HCT116 (cell line): Measurements from ENCODE around the gene C14orf93. TPM values are rescaled to one million over a fixed set of nuclear protein-coding genes. Genes with fewer than 3 reads are reported as not detected.
A peak's percentile ranks its signal among the peaks of the same experiment; 100 is the strongest.

ENCODE experiments used
- ATAC-seq: fragments of 200-7000 bp; cut with Tn5 transposase; 2 replicates; pipeline ENCODE4 v1.9.1; 2020; ENCODE audit warnings: mild to moderate bottlenecking, moderate library complexity
- BruUV-seq: library from RNA; stranded (reverse); fragments of 400-500 nt; replicated peaks from 2 replicates; lab custom pipeline; 2021; lab: Mats Ljungman, UMichigan
- CTCF ChIA-PET: fragments of 300-600 bp; sonication (Branson Sonifier 250); formaldehyde crosslinking; loops from one replicate; lab custom pipeline; 2021; ENCODE audit warnings: antibody characterized with exemption; lab: Charles Lee
- POLR2A ChIA-PET: fragments of 300-600, 350-600 bp; sonication (Branson Sonifier 250); formaldehyde crosslinking; loops from one replicate; lab custom pipeline; 2021; ENCODE audit warnings: antibody characterized with exemption; lab: Charles Lee
- RAD21 ChIA-PET, 2 experiments: fragments of 300-600 bp; sonication (Branson Sonifier 250); formaldehyde crosslinking; loops; one replicate each; lab custom pipeline; 2023; ENCODE audit warnings: low total read pairs in 2 of 2; ENCODE audit not compliant: uncharacterized antibody in 2 of 2, unreplicated experiment in 2 of 2, low non-redundant PET in 1 of 2; lab: Charles Lee
- DNase-seq: peaks from one replicate; pipeline ENCODE4 v3.0.0-alpha.2; 2010; ENCODE audit warnings: low read depth, low spot score
- H2AFZ ChIP-seq: fragments of 200-600 bp; shearing (Covaris generic), sonication (generic); 2 replicates; pipeline ENCODE4 v1.6.1; 2017; ENCODE audit warnings: low read depth, mixed run types, mixed read lengths, antibody characterized with exemption, low read length; ENCODE audit not compliant: poor library complexity, severe bottlenecking
- H3K27ac ChIP-seq: 2 replicates; pipeline ENCODE4 v1.5.1; 2012; ENCODE audit warnings: low read depth, low read length
- H3K27me3 ChIP-seq: fragments of 200-600 bp; sonication (generic); 2 replicates; pipeline ENCODE4 v1.6.1; 2016; ENCODE audit warnings: mixed run types, low read length, mixed read lengths; ENCODE audit not compliant: insufficient read depth
- H3K36me3 ChIP-seq, 2 experiments: fragments of 200-500 bp in 1 of 2; fragments of 200-600 bp in 1 of 2; sonication (Bioruptor generic) in 1 of 2; sonication (generic) in 1 of 2; 2 replicates each; pipeline versions ENCODE4 v1.5.1 to v1.6.1; 2014 to 2016; ENCODE audit warnings: low read length in 2 of 2, inconsistent platforms in 1 of 2, mixed read lengths in 1 of 2, mixed run types in 1 of 2; ENCODE audit not compliant: insufficient read depth in 2 of 2, control insufficient read depth in 1 of 2
- H3K4me1 ChIP-seq, 2 experiments: fragments of 200-600 bp in 1 of 2; sonication (generic) in 1 of 2; 2 replicates each; pipeline versions ENCODE4 v1.5.1 to v1.6.1; 2012 to 2017; ENCODE audit warnings: low read length in 2 of 2, inconsistent platforms in 1 of 2, mild to moderate bottlenecking in 1 of 2, mixed read lengths in 1 of 2, mixed run types in 1 of 2, moderate library complexity in 1 of 2; ENCODE audit not compliant: insufficient read depth in 2 of 2, control insufficient read depth in 1 of 2
- H3K4me2 ChIP-seq: fragments of 200-600 bp; sonication (generic); 2 replicates; pipeline ENCODE4 v1.6.1; 2017; ENCODE audit warnings: mixed run types, low read length, mixed read lengths
- H3K4me3 ChIP-seq, 2 experiments: fragments of 200-600 bp in 1 of 2; sonication (generic) in 1 of 2; replicated peaks in 1 of 2; 2 replicates each; pipeline ENCODE4 v1.5.1; 2011 to 2016; ENCODE audit warnings: low read length in 2 of 2, control low read depth in 1 of 2, low read depth in 1 of 2, mild to moderate bottlenecking in 1 of 2, mixed read lengths in 1 of 2, mixed run types in 1 of 2
- H3K79me2 ChIP-seq: fragments of 200-600 bp; sonication (generic); 2 replicates; pipeline ENCODE4 v1.6.1; 2017; ENCODE audit warnings: mild to moderate bottlenecking, mixed run types, low read length, moderate library complexity, mixed read lengths; ENCODE audit not compliant: insufficient read depth
- H3K9ac ChIP-seq: fragments of 200-600 bp; sonication (generic); 2 replicates; pipeline ENCODE4 v1.6.1; 2016; ENCODE audit warnings: low read length, mixed read lengths
- H3K9me2 ChIP-seq: fragments of 200-600 bp; sonication (generic), shearing (Covaris generic); 2 replicates; pipeline ENCODE4 v1.6.1; 2017; ENCODE audit warnings: mixed run types, mild to moderate bottlenecking, moderate library complexity; ENCODE audit not compliant: insufficient read depth
- H3K9me3 ChIP-seq, 2 experiments: fragments of 200-500 bp in 1 of 2; fragments of 200-600 bp in 1 of 2; sonication (Bioruptor generic) in 1 of 2; sonication (generic) in 1 of 2; 2 replicates each; pipeline ENCODE4 v1.6.1; 2014 to 2017; ENCODE audit warnings: low read length in 2 of 2, mixed read lengths in 2 of 2, inconsistent platforms in 1 of 2, low read depth in 1 of 2, mild to moderate bottlenecking in 1 of 2, mixed run types in 1 of 2, moderate library complexity in 1 of 2; ENCODE audit not compliant: control insufficient read depth in 1 of 2, insufficient read depth in 1 of 2
- H4K20me1 ChIP-seq: fragments of 200-600 bp; sonication (generic), shearing (Covaris generic); 2 replicates; pipeline ENCODE4 v1.6.1; 2017; ENCODE audit warnings: mixed run types, mild to moderate bottlenecking, moderate library complexity; ENCODE audit not compliant: insufficient read depth
- ATF3 ChIP-seq: IDR thresholded peaks from 2 replicates; pipeline ENCODE4 v1.6.1; 2012
- CBX3 ChIP-seq: IDR thresholded peaks from 2 replicates; pipeline ENCODE4 v1.6.1; 2012; ENCODE audit warnings: low read depth
- CEBPB ChIP-seq: IDR thresholded peaks from 2 replicates; pipeline ENCODE4 v1.6.1; 2012; ENCODE audit warnings: low read depth
- CTCF ChIP-seq, 3 experiments: fragments of 200-600 bp in 1 of 3; sonication (generic) in 1 of 3; IDR thresholded peaks in 2 of 3; conservative IDR thresholded peaks in 1 of 3; 2 replicates each; pipeline ENCODE4 v1.5.1; 2012 to 2017; ENCODE audit warnings: low read depth in 2 of 3, low read length in 2 of 3, antibody characterized with exemption in 1 of 3, borderline replicate concordance in 1 of 3, control low read depth in 1 of 3, mild to moderate bottlenecking in 1 of 3, mixed read lengths in 1 of 3, mixed run types in 1 of 3, moderate library complexity in 1 of 3; ENCODE audit not compliant: insufficient read depth in 1 of 3
- EZH2phosphoT487 ChIP-seq: fragments of 200-600 bp; IDR thresholded peaks from 2 replicates; pipeline ENCODE4 v1.6.1; 2018; ENCODE audit warnings: antibody characterized with exemption, borderline replicate concordance
- FOSL1 ChIP-seq: IDR thresholded peaks from 2 replicates; pipeline ENCODE4 v1.6.1; 2012; ENCODE audit warnings: low read depth
- JUND ChIP-seq: IDR thresholded peaks from 2 replicates; pipeline ENCODE4 v1.6.1; 2012
- MAX ChIP-seq: IDR thresholded peaks from 2 replicates; pipeline ENCODE4 v1.6.1; 2012
- POLR2A ChIP-seq: IDR thresholded peaks from 2 replicates; pipeline ENCODE4 v1.7.0; 2011; ENCODE audit warnings: borderline replicate concordance; ENCODE audit not compliant: insufficient read depth, insufficient read length; ENCODE audit errors: extremely low read depth
- POLR2AphosphoS5 ChIP-seq: IDR thresholded peaks from 2 replicates; pipeline ENCODE4 v1.6.1; 2011; ENCODE audit warnings: mild to moderate bottlenecking, low read depth, low read length, moderate library complexity
- RAD21 ChIP-seq: IDR thresholded peaks from 2 replicates; pipeline ENCODE4 v1.6.1; 2012; ENCODE audit warnings: low read depth, mild to moderate bottlenecking
- SP1 ChIP-seq: IDR thresholded peaks from 2 replicates; pipeline ENCODE4 v1.6.1; 2012; ENCODE audit warnings: low read depth
- SRF ChIP-seq: IDR thresholded peaks from 2 replicates; pipeline ENCODE4 v1.6.1; 2012; ENCODE audit warnings: low read depth
- YY1 ChIP-seq: IDR thresholded peaks from 2 replicates; pipeline ENCODE4 v1.6.1; 2011; ENCODE audit warnings: low read length, low read depth, moderate library complexity, mild to moderate bottlenecking; ENCODE audit not compliant: insufficient replicate concordance; ENCODE audit errors: extremely low read depth
- intact Hi-C: fragments of 100-400 bp; cut with micrococcal nuclease; formaldehyde crosslinking; loops from 2 replicates; pipeline ENCODE4 v1.10.0; 2022
- total RNA-seq: library from RNA; stranded (reverse); gene quantifications from one replicate; pipeline ENCODE4 v1.2.1, GENCODE V29; 2021; ENCODE audit not compliant: unreplicated experiment

C14orf93 gene
- total RNA-seq, 1 experiment from 2014 or later = 13.7 TPM

GRCh38 chr14:22980672-22981089, 29.3 kb downstream of the C14orf93 start:
- DNase-seq = no peak
- no peaks in the 10 kb centered on the region for H3K9me3 ChIP-seq
- BruUV-seq = no TSS peak
- intact Hi-C loops = loop anchor here (10.0 kb wide), 2 partner anchors 324 to 596 kb away; partner anchors contain the start of genes BCL2L2 and PPP1R3E
- peak overlapping the region; percentile 95 for H3K27ac ChIP-seq
- peak overlapping the region; percentile 97 for H3K4me2 ChIP-seq
- ChIA-PET CTCF (interaction anchor here (1.3 to 7.6 kb wide), 2 partner anchors 50 to 78 kb away, joined by 5 to 175 read pairs; partner anchors contain the start of gene CDH24), RAD21 (interaction anchor here in 1 of 2 experiments (1.0 kb wide), 1 partner anchor 214 kb away, joined by 3 read pairs; the partner anchor contains the start of gene OXA1L), POLR2A (interaction anchor here (2.2 kb wide), 1 partner anchor 26 kb away, joined by 10 read pairs; no protein-coding TSS in a partner anchor)
- H3K9ac ChIP-seq = peak overlapping the region; percentile 90
- H3K27me3 ChIP-seq = no peaks in the 10 kb centered on the region
- peak; percentile 53 for ATAC-seq
- peaks cover 0 to 5% of the 10 kb centered on the region in 2 experiments; a peak in 1 of 4 replicates for H3K36me3 ChIP-seq
- peaks cover 53% of the 10 kb centered on the region for H3K79me2 ChIP-seq
- TF ChIP-seq EZH2phosphoT487 = no peak
- no peak for TF ChIP-seq MAX
- TF ChIP-seq POLR2AphosphoS5 = peak; percentile 34; the same call in 1 of the 2 replicates
- peaks cover 46 to 56% of the 10 kb centered on the region in 2 experiments for H3K4me1 ChIP-seq
- no peak overlapping the region for H2AFZ ChIP-seq
- H4K20me1 ChIP-seq = no peaks in the 10 kb centered on the region
- peak overlapping the region; percentile 77 to 83 for H3K4me3 ChIP-seq
- H3K9me2 ChIP-seq = no peaks in the 10 kb centered on the region

- no peaks in the 10 kb centered on the region for H3K9me2 ChIP-seq
- ChIA-PET RAD21 (no interaction called here), CTCF (interaction anchor here (7.6 kb wide), 1 partner anchor 79 kb away, joined by 175 read pairs; the partner anchor contains the start of gene CDH24), POLR2A (no interaction called here)
- peak overlapping the region; percentile 77 to 83 for H3K4me3 ChIP-seq
- no peak for DNase-seq
- H3K36me3 ChIP-seq = peaks cover 0 to 9% of the 10 kb centered on the region in 2 experiments; a peak in 1 of 4 replicates
- peaks cover 53% of the 10 kb centered on the region for H3K79me2 ChIP-seq
- no peaks in the 10 kb centered on the region for H4K20me1 ChIP-seq
- peak overlapping the region; percentile 95 for H3K27ac ChIP-seq
- peaks cover 52 to 61% of the 10 kb centered on the region in 2 experiments for H3K4me1 ChIP-seq
- no peaks in the 10 kb centered on the region for H3K9me3 ChIP-seq
- H2AFZ ChIP-seq = no peak overlapping the region
- no peaks in the 10 kb centered on the region for H3K27me3 ChIP-seq
- TSS peak; percentile 51 for BruUV-seq
- H3K4me2 ChIP-seq = peak overlapping the region; percentile 97
- intact Hi-C loops = loop anchor here (10.0 kb wide), 2 partner anchors 325 to 595 kb away; partner anchors contain the start of genes BCL2L2 and PPP1R3E
- H3K9ac ChIP-seq = peak overlapping the region; percentile 90
- ATAC-seq = no peak
- TF ChIP-seq CTCF (IDR thresholded peaks at IDR 0.05 in 2 of 3, conservative IDR thresholded peaks at IDR 0.05 in 1 of 3; ENCODE audit: borderline replicate concordance in 1 of 3, insufficient read depth in 1 of 3, low read depth in 2 of 3, low read length in 2 of 3) (no peak), POLR2AphosphoS5 (no peak), SRF (no peak), JUND (no peak), YY1 (no peak), CBX3 (no peak), SP1 (no peak), ATF3 (no peak), FOSL1 (no peak), EZH2phosphoT487 (no peak), CEBPB (no peak), RAD21 (no peak), MAX (no peak), POLR2A (no peak)
Observed at GRCh38 chr14:22979748-22980392, 30.1 kb downstream of the C14orf93 start.
